Measurements from ENCODE around the gene RRAGD. TPM values are rescaled to one million over a fixed set of nuclear protein-coding genes. Genes with fewer than 3 reads are reported as not detected.

Gene RRAGD
- total RNA-seq, result 13.9 TPM

- peak; percentile 31 for DNase-seq
Observed at GRCh38 chr6:89412071-89413005, at the start of gene RRAGD. Gene RRAGD (minus strand): TSS chr6:89412273. CDS start chr6:89411993, 280 bp downstream.

- no peak for DNase-seq
Observed at GRCh38 chr6:89460713-89461112, 48.6 kb upstream of the RRAGD start.

- DNase-seq, result no peak
Observed at GRCh38 chr6:89459501-89459900, 47.4 kb upstream of the RRAGD start.

- no peak for DNase-seq
Observed at GRCh38 chr6:89458704-89459103, 46.6 kb upstream of the RRAGD start.

GRCh38 chr6:89454300-89454699, 42.2 kb upstream of the RRAGD start:
- DNase-seq, result no peak

GRCh38 chr6:89452281-89452680, 40.2 kb upstream of the RRAGD start:
- no peak for DNase-seq

GRCh38 chr6:89449193-89449592, 37.1 kb upstream of the RRAGD start:
- no peak for DNase-seq

GRCh38 chr6:89443658-89444057, 31.6 kb upstream of the RRAGD start:
- DNase-seq, result no peak

- DNase-seq, result no peak
Observed at GRCh38 chr6:89440200-89440599, 28.1 kb upstream of the RRAGD start.

- no peak for DNase-seq
Observed at GRCh38 chr6:89439014-89439413, 26.9 kb upstream of the RRAGD start.

- DNase-seq, result no peak
Observed at GRCh38 chr6:89438248-89438647, 26.2 kb upstream of the RRAGD start.

GRCh38 chr6:89436226-89436625, 24.2 kb upstream of the RRAGD start:
- DNase-seq, result no peak

GRCh38 chr6:89434954-89435353, 22.9 kb upstream of the RRAGD start:
- DNase-seq, result no peak

GRCh38 chr6:89434150-89434499, 22.1 kb upstream of the RRAGD start:
- DNase-seq, result no peak

GRCh38 chr6:89433252-89434149, 21.4 kb upstream of the RRAGD start:
- DNase-seq, result no peak

- DNase-seq, result peak; percentile 23
Observed at GRCh38 chr6:89432875-89433251, 20.8 kb upstream of the RRAGD start, which contains the start of gene ANKRD6. Gene ANKRD6 (plus strand): TSS chr6:89433152. CDS start chr6:89566977, 133,825 bp downstream.

GRCh38 chr6:89430201-89430962, 18.3 kb upstream of the RRAGD start:
- DNase-seq, result no peak

GRCh38 chr6:89416796-89417195, 4.7 kb upstream of the RRAGD start:
- no peak for DNase-seq

- DNase-seq, result no peak
Observed at GRCh38 chr6:89415185-89415584, 3.1 kb upstream of the RRAGD start.

GRCh38 chr6:89414215-89414614, 2.1 kb upstream of the RRAGD start:
- no peak for DNase-seq

- DNase-seq, result no peak
Observed at GRCh38 chr6:89413006-89413400, 930 bp upstream of the RRAGD start.
